Adrenal gland (tissue), 12 donors: ENCODE data around the gene HIP1R. TPM values are rescaled to one million over a fixed set of nuclear protein-coding genes. Genes with fewer than 3 reads are reported as not detected.
A peak's percentile ranks its signal among the peaks of the same experiment; 100 is the strongest.

Experiments used
- DNase-seq, 7 donors: peaks; one replicate each; pipeline ENCODE4 v3.0.0-alpha.2; 2019 to 2020
- H3K27ac ChIP-seq, 5 donors: fragments of 200-600 bp; sonication (generic) in 4 of 5; 1 replicate in 3 of 5; 2 replicates in 2 of 5; pipeline versions ENCODE4 v1.5.1 to v1.8.0; 2016 to 2020; ENCODE audit warnings: mild to moderate bottlenecking in 1 of 5
- H3K27me3 ChIP-seq: fragments of 200-600 bp; 2 replicates; pipeline ENCODE4 v1.8.0; 2021
- H3K36me3 ChIP-seq, 2 donors: fragments of 200-600 bp; replicated peaks in 1 of 2; 1 replicate in 1 of 2; 2 replicates in 1 of 2; pipeline versions ENCODE4 v1.5.1 to v1.8.0; 2018 to 2022
- H3K4me1 ChIP-seq, 2 donors: fragments of 200-600 bp; replicated peaks in 1 of 2; 1 replicate in 1 of 2; 2 replicates in 1 of 2; pipeline versions ENCODE4 v1.5.1 to v1.8.0; 2018 to 2021
- H3K4me3 ChIP-seq, 4 donors: fragments of 200-600 bp; sonication (generic) in 3 of 4; one replicate each; pipeline ENCODE4 v1.5.1; 2016 to 2018
- H3K9me3 ChIP-seq, 3 donors: fragments of 200-600 bp; sonication (generic) in 1 of 3; replicated peaks in 1 of 3; 1 replicate in 2 of 3; 2 replicates in 1 of 3; pipeline versions ENCODE4 v1.5.1 to v1.8.0; 2016 to 2021
- CTCF ChIP-seq, 6 experiments: fragments of 450-650 bp in 4 of 6; fragments of 200-600 bp in 2 of 6; sonication (generic) in 1 of 6; IDR thresholded peaks; 1 replicate in 5 of 6; 2 replicates in 1 of 6; pipeline versions ENCODE4 v1.5.1 to v1.8.0; 2016 to 2021; ENCODE audit warnings: antibody characterized with exemption in 6 of 6, mild to moderate bottlenecking in 2 of 6, moderate library complexity in 1 of 6
- POLR2A ChIP-seq, 2 donors: fragments of 450-650 bp; IDR thresholded peaks; one replicate each; pipeline ENCODE4 v1.6.1; 2017; ENCODE audit warnings: antibody characterized with exemption in 2 of 2, mild to moderate bottlenecking in 2 of 2, moderate library complexity in 1 of 2
- WGBS, 4 donors: extraction: QIAGEN DNeasy Blood & Tissue Kit in 2 of 4; methylation state at CpG; one replicate each; pipeline versions ENCODE4 v1.1.5 to v1.1.7; 2013 to 2017; 5-methylcytosine and 5-hydroxymethylcytosine counted together
- intact Hi-C, 2 donors: fragments of 100-400 bp; cut with DNase I; formaldehyde crosslinking; loops; one replicate each; pipeline versions ENCODE4 v1.14.1 to v1.15.0; 2022 to 2023
- polyA plus RNA-seq, 3 donors: library from polyadenylated mRNA; stranded (reverse); fragments of 200-250 nt in 2 of 3; fragments of 350-450 nt in 1 of 3; fragmentation: Illumina TruSeq in 1 of 3; extraction: RNeasy Lipid Tissue Mini Kit (QIAGEN cat#74804) in 1 of 3; gene quantifications; one replicate each; pipeline ENCODE4 v1.2.3, GENCODE V29; 2013 to 2014
- total RNA-seq, 9 donors: library from RNA; depleted of rRNA in 4 of 9; stranded (reverse); fragments of >200 nt in 4 of 9; fragments of 120-200 nt in 1 of 9; fragmentation: NEBNext Ultra II Directional in 1 of 9; extraction: Animal tissue kit (Norgen Biotek cat#: 25700) in 1 of 9; gene quantifications; one replicate each; pipeline versions ENCODE4 v1.1.0 to v1.2.4, GENCODE V29; 2013 to 2023
- donor health status: healthy with polysubstance abuse.
- donor health status: Bipolar disorder and iron deficiency.
- donor health status: DM: yes; HTN: yes; CAD: no.
- donor health status: DM: no; HTN: no; CAD: no.
- donor health status: DM: no; HTN: no; CAD: no.
- donor health status: DM: yes; HTN: yes; CAD: no.

Gene HIP1R
- total and polyA plus RNA-seq, 12 donors, result 21.6 to 107 (median 41.3) TPM

GRCh38 chr12:122850695-122851350 is 15.6 kb downstream of the HIP1R start:
- Histone ChIP-seq H3K9me3 (no peaks in the 10 kb centered on the region), H3K4me1 (peaks cover 11 to 17% of the 10 kb centered on the region in 2 donors), H3K27me3 (no peaks in the 10 kb centered on the region), H3K4me3 (no peak overlapping the region), H3K36me3 (peaks cover 0 to 3% of the 10 kb centered on the region in 2 donors), H3K27ac (peak overlapping the region in 1 of 5 donors; percentile 59)
- WGBS, 4 donors, result 79 to 97% (median 82%) methylated on average over 11 to 25 of the region's 27 CpGs
- peak in 3 of 7 donors; percentile 21 to 48 (median 45) for DNase-seq
- intact Hi-C loops, result loop anchor here in 1 of 2 donors (10.0 kb wide), 1 partner anchor 56 kb away; no protein-coding TSS in a partner anchor
- TF ChIP-seq POLR2A (IDR thresholded peaks at IDR 0.05) (no peak), CTCF (IDR thresholded peaks at IDR 0.05) (no peak)

GRCh38 chr12:122851820-122852219 is 16.6 kb downstream of the HIP1R start:
- DNase-seq, result peak in 5 of 7 donors; percentile 47 to 80 (median 71)
- Histone ChIP-seq H3K36me3 (peaks cover 0 to 3% of the 10 kb centered on the region in 2 donors), H3K27me3 (no peaks in the 10 kb centered on the region), H3K4me1 (peaks cover 11 to 17% of the 10 kb centered on the region in 2 donors), H3K4me3 (no peak overlapping the region), H3K27ac (peak overlapping the region in 3 of 5 donors; percentile 26 to 68 (median 59)), H3K9me3 (no peaks in the 10 kb centered on the region)
- intact Hi-C loops, result loop anchor here in 1 of 2 donors (10.0 kb wide), 1 partner anchor 57 kb away; no protein-coding TSS in a partner anchor
- TF ChIP-seq CTCF (IDR thresholded peaks at IDR 0.05), result no peak
- no peak for TF ChIP-seq POLR2A (IDR thresholded peaks at IDR 0.05)
- WGBS, 4 donors, result 47 to 86% (median 65%) methylated on average over 4 to 5 of the region's 5 CpGs

GRCh38 chr12:122852336-122853275 is 17.3 kb downstream of the HIP1R start:
- Histone ChIP-seq H3K36me3 (peaks cover 0 to 3% of the 10 kb centered on the region in 2 donors), H3K9me3 (no peaks in the 10 kb centered on the region), H3K27me3 (no peaks in the 10 kb centered on the region), H3K27ac (peak overlapping the region in 3 of 5 donors; percentile 26 to 68 (median 59)), H3K4me3 (no peak overlapping the region), H3K4me1 (peaks cover 11 to 17% of the 10 kb centered on the region in 2 donors)
- intact Hi-C loops, result loop anchor here in 1 of 2 donors (10.0 kb wide), 1 partner anchor 58 kb away; no protein-coding TSS in a partner anchor
- TF ChIP-seq CTCF (IDR thresholded peaks at IDR 0.05) (no peak), POLR2A (IDR thresholded peaks at IDR 0.05) (no peak)
- peak in 3 of 7 donors; percentile 62 to 72 (median 66) for DNase-seq
- WGBS, 4 donors, result 45 to 61% (median 48%) methylated on average over 14 to 18 of the region's 18 CpGs
